SK-N-MC (cell line): ENCODE results near the gene FAM3B.

Source experiments
- DNase-seq: peaks from one replicate; pipeline ENCODE4 v3.0.0-alpha.2; 2011; ENCODE audit warnings: low read depth, low spot score
- H3K27ac ChIP-seq: fragments of 200-600 bp; sonication (generic); 2 replicates; pipeline ENCODE4 v1.5.1; 2016; ENCODE audit warnings: mixed run types
- H3K36me3 ChIP-seq: fragments of 200-600 bp; sonication (generic); 2 replicates; pipeline ENCODE4 v1.6.1; 2017; ENCODE audit warnings: antibody characterized with exemption, low read length, mixed read lengths; ENCODE audit not compliant: insufficient read depth
- H3K4me3 ChIP-seq: fragments of 200-600 bp; sonication (generic); 2 replicates; pipeline ENCODE4 v1.5.1; 2016
- H3K9ac ChIP-seq: fragments of 200-600 bp; sonication (generic); 2 replicates; pipeline ENCODE4 v1.8.0; 2017; ENCODE audit warnings: mixed run types, mixed read lengths; ENCODE audit not compliant: insufficient read length
- H3K9me3 ChIP-seq: fragments of 200-600 bp; sonication (generic); 2 replicates; pipeline ENCODE4 v1.6.1; 2017; ENCODE audit warnings: low read depth, mild to moderate bottlenecking, antibody characterized with exemption, low read length, moderate library complexity, mixed read lengths
- EZH2 ChIP-seq: fragments of 200-600 bp; sonication (generic); IDR thresholded peaks from one replicate; pipeline ENCODE4 v1.6.1; 2017; ENCODE audit warnings: antibody characterized with exemption
- FOXP2 ChIP-seq: optimal IDR thresholded peaks from 2 replicates; pipeline ENCODE3; 2011; ENCODE audit warnings: mild to moderate bottlenecking, moderate library complexity; ENCODE audit not compliant: insufficient read depth; ENCODE audit errors: extremely low read length, control extremely low read depth
- POLR2AphosphoS5 ChIP-seq: IDR thresholded peaks from 2 replicates; pipeline ENCODE4 v1.6.1; 2012; ENCODE audit warnings: mild to moderate bottlenecking, low read depth, low read length, borderline replicate concordance

The FAM3B gene

GRCh38 chr21:41325138-41325912 lies 8.7 kb downstream of the FAM3B start:
- Histone ChIP-seq H3K27ac (no peak overlapping the region), H3K9me3 (no peaks in the 10 kb centered on the region), H3K36me3 (no peaks in the 10 kb centered on the region), H3K9ac (no peak overlapping the region), H3K4me3 (no peak overlapping the region)
- no peak for TF ChIP-seq EZH2
- TF ChIP-seq FOXP2 = no peak
- TF ChIP-seq POLR2AphosphoS5 = no peak
- no peak for DNase-seq

GRCh38 chr21:41326414-41327080 lies 9.9 kb downstream of the FAM3B start:
- TF ChIP-seq FOXP2 = no peak
- TF ChIP-seq EZH2 = no peak
- TF ChIP-seq POLR2AphosphoS5 = no peak

GRCh38 chr21:41327753-41328152 lies 11.2 kb downstream of the FAM3B start:
- DNase-seq = no peak
- Histone ChIP-seq H3K4me3 (no peak overlapping the region), H3K36me3 (no peaks in the 10 kb centered on the region), H3K9me3 (no peaks in the 10 kb centered on the region), H3K9ac (no peak overlapping the region), H3K27ac (no peak overlapping the region)
- TF ChIP-seq POLR2AphosphoS5 (no peak), FOXP2 (no peak), EZH2 (no peak)

More at GRCh38 chr21:41326414-41327080, 9.9 kb downstream of the FAM3B start:
- Histone ChIP-seq H3K9me3 (no peaks in the 10 kb centered on the region), H3K9ac (no peak overlapping the region), H3K4me3 (no peak overlapping the region), H3K27ac (no peak overlapping the region), H3K36me3 (no peaks in the 10 kb centered on the region)
- DNase-seq = no peak

- Histone ChIP-seq H3K27ac (no peak overlapping the region), H3K9me3 (no peaks in the 10 kb centered on the region), H3K4me3 (no peak overlapping the region), H3K36me3 (no peaks in the 10 kb centered on the region), H3K9ac (no peak overlapping the region)
- no peak for DNase-seq
- TF ChIP-seq POLR2AphosphoS5 = no peak
- no peak for TF ChIP-seq FOXP2
- TF ChIP-seq EZH2 = no peak
Measured at GRCh38 chr21:41328660-41329607, 12.3 kb downstream of the FAM3B start.

GRCh38 chr21:41333752-41334151 lies 17.2 kb downstream of the FAM3B start:
- DNase-seq = no peak
- no peaks in the 10 kb centered on the region for H3K36me3 ChIP-seq
- no peaks in the 10 kb centered on the region for H3K9me3 ChIP-seq
- TF ChIP-seq FOXP2 (no peak), POLR2AphosphoS5 (no peak), EZH2 (no peak)
- no peak overlapping the region for H3K27ac ChIP-seq
- H3K4me3 ChIP-seq = no peak overlapping the region
- H3K9ac ChIP-seq = no peak overlapping the region

GRCh38 chr21:41337515-41337914 lies 20.9 kb downstream of the FAM3B start:
- Histone ChIP-seq H3K4me3 (no peak overlapping the region), H3K36me3 (no peaks in the 10 kb centered on the region), H3K9ac (no peak overlapping the region), H3K27ac (no peak overlapping the region), H3K9me3 (no peaks in the 10 kb centered on the region)
- no peak for TF ChIP-seq POLR2AphosphoS5
- TF ChIP-seq FOXP2 = no peak
- TF ChIP-seq EZH2 = no peak
- no peak for DNase-seq

GRCh38 chr21:41338455-41338854 lies 21.9 kb downstream of the FAM3B start:
- DNase-seq = no peak
- no peaks in the 10 kb centered on the region for H3K9me3 ChIP-seq
- no peak for TF ChIP-seq POLR2AphosphoS5
- no peak overlapping the region for H3K27ac ChIP-seq
- no peak overlapping the region for H3K9ac ChIP-seq
- no peaks in the 10 kb centered on the region for H3K36me3 ChIP-seq
- H3K4me3 ChIP-seq = no peak overlapping the region

- H3K4me3 ChIP-seq = no peak overlapping the region
- no peak overlapping the region for H3K9ac ChIP-seq
- H3K36me3 ChIP-seq = no peaks in the 10 kb centered on the region
- no peak overlapping the region for H3K27ac ChIP-seq
- TF ChIP-seq FOXP2 (no peak), POLR2AphosphoS5 (no peak), EZH2 (no peak)
- H3K9me3 ChIP-seq = no peaks in the 10 kb centered on the region
- DNase-seq = no peak
Measured at GRCh38 chr21:41342035-41342434, 25.4 kb downstream of the FAM3B start.
